Panc1 (cell line): Measurements from ENCODE around the gene LMLN.

Experiments
- CTCF ChIP-seq: fragments of 450-650 bp; IDR thresholded peaks from 2 replicates; pipeline ENCODE4 v1.5.1; 2017; ENCODE audit warnings: mild to moderate bottlenecking
- POLR2AphosphoS5 ChIP-seq: IDR thresholded peaks from 2 replicates; pipeline ENCODE4 v1.6.1; 2012; ENCODE audit warnings: mild to moderate bottlenecking, low read depth, low read length, moderate library complexity
- REST ChIP-seq, 2 experiments: IDR thresholded peaks; 2 replicates each; pipeline ENCODE4 v1.6.1; 2011 to 2012; ENCODE audit warnings: low read depth in 2 of 2, control low read depth in 1 of 2, low read length in 1 of 2, mild to moderate bottlenecking in 1 of 2, moderate library complexity in 1 of 2; ENCODE audit not compliant: insufficient read depth in 1 of 2
- SIN3A ChIP-seq: IDR thresholded peaks from 2 replicates; pipeline ENCODE4 v1.6.1; 2012; ENCODE audit warnings: low read depth, mild to moderate bottlenecking, low read length, moderate library complexity, borderline replicate concordance; ENCODE audit not compliant: insufficient read depth

GRCh38 chr3:197957790-197958133, 2.3 kb upstream of the LMLN start:
- TF ChIP-seq CTCF, result no peak
- no peak for TF ChIP-seq POLR2AphosphoS5
- no peak for TF ChIP-seq REST (IDR thresholded peaks at IDR 0.05; ENCODE audit: insufficient read depth in 1 of 2, low read depth in 2 of 2, low read length in 1 of 2)
- no peak for TF ChIP-seq SIN3A
